NCI-H1694 (cell line): ENCODE results near the gene DNAJB6.

Source experiments
- DNase-seq: peaks from one replicate; lab custom pipeline; 2025; lab: John Stamatoyannopoulos, UW

DNAJB6 gene

DNA sequence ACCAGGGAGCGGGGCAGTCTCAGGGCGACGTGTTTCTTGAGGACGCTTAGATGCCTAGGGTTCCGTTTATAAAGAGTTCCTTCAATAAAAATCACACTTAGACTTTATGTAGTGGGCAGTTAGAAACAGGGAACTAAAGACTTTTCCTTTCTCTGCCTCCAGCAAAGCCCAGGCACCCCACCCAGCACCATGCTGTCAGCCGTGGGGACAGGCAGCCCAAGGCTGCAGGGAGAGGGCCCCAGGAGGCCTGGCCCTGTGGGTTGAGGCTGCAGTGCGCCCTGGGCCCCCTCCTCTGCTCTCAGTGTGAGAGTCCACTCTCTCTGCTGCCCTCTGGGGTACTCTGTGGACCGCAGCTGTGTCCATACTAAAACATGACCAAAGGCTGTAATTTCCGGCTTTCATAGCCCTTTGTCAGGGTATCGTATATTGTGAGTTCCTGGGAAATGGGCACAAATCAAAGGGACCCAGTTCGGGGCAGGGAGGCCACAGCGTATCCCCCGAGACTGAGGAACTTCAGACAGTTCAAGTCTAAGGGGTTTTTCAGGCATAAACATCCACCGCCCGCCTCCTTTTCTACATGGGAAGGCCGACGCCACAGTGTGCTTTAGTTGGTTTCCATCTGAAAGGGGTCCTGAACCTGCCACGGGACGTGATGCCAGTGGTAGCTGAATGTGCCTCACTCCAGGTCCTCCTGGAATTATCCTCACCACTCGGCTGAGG lies 59.7 kb downstream of the DNAJB6 start:
- no peak for DNase-seq

DNA sequence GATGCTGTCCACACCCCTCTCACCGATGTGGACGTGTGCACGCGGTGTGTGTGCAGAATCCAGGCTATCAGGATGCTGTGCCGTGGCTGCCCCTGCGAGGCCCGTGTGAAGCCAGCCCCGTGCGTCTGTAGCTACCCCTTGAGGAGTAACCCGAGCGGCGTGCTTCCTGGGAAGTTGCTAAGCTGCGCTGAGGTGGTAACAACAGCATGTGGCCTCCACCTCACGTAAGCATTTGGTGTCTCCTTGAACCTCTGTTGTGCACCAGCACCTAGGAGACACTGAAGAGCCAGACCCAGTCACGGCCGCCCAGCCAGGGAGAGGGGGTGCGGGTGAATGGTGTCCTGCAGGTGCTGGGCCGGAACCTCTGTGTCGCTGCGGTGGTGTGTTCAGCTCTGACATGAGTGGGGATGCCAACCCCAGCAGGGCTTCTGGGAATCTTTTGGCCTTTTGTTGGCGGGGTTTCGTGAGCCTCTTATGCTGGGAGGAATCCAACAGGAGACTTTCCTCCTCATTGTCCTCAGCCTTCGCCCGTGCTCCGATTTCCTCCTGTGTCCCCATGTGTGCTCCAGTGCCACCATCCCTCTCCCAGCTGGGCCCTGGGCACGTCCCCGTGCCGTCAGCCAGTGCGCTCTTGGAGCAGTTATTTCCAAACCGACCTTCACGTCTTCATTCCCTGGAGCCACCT lies 60.4 kb downstream of the DNAJB6 start:
- no peak for DNase-seq

DNA sequence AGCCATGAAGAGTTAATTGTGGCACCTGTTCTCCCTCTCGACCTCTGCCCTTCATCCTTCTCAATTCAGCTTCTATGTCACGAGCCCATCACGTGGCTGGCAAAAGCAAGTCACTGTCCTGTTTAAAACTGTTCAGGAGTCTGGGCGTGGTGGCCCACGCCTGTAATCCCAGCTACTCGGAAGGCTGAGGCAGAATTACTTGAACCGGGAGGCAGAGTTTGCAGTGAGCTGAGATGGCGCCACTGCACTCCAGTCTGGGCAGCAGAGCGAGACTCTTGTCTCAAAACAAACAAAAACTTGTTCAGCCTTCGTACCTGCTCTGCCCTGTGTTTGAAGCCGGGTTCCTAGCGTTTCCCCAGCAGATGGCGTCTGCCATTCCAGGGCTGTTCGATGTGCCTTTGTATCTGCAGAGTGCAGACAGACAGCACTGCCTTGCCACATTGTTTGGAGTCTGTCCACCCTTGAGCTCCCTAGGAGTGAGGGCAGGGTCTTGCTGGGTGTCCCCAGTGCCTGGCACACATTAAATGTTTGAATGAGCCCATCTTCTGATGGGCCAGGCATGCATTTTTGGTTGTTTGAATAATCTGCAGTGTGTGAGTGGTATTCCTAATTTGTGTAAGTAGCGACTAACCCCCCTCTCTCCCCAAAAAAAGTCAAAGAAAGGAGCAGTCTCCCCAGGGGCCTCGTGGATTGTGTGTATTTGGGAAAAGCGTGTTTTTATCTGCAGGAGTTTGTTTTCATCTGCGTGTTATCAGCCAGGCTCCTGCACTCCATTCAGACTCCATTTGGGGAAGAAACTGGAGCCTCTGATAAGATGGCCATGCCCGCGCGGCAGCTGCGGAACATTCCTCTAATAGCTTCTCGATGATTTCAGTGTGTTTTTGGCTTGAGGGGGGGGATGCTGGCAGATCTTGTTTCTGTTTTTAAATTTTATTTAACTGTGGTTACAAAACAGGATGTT lies 61.2 kb downstream of the DNAJB6 start:
- peak; percentile 26 for DNase-seq

GRCh38 chr7:157399086-157399687 lies 62.4 kb downstream of the DNAJB6 start:
- DNase-seq, result no peak

DNA sequence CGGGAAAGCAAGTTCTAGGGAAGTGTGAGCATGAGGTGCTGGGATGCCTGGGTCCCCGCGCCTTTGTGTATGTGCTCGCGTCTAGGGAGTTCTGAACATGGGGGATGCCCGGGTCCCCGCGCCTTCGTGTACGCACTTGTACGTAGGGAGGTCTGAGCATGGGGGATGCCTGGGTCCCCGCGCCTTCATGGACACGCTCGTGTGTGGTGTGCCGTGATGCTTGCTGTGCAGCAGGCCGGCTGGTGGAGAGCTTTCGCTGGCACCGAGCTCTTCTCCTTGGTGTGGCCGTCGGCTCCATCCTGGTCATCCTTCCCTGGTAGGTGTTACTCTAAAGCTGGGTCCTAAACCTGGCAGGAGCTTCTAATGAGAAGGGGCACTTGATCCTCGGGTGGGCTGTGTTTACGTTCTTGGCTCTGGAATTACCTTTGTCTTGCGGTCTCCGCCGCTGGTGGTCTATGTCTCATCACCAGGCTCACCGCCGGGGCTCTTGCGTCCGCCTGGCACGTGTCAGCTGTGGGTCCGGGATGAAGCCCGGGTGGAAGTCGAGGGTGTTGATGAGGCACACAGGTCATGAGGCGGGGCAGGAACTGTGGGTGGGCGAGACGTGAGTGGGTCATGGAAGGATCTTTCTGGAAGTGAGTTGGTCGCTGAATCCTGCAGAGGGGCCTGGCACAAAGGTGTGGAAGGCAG lies 63.5 kb downstream of the DNAJB6 start:
- no peak for DNase-seq

- no peak for DNase-seq
Measured at GRCh38 chr7:157401567-157402387, 65.0 kb downstream of the DNAJB6 start.

DNA sequence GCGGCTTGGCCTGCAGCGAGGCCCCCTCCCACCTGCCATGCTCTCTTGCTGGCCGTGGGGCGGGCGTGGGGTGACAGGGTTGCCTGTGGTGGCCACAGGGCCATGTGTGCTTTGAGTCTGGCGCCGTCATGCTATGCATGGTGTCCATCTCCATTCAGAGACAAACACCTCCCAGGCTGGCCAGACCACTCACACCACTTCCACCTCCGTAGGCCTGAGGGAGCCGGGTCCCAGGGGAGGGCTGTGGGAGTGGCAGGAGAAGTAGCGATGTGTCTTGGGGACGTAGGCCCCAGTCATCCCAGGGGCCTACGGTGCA lies 65.5 kb downstream of the DNAJB6 start:
- DNase-seq, result no peak

GRCh38 chr7:157402911-157403534 lies 66.2 kb downstream of the DNAJB6 start:
- DNase-seq, result no peak

GRCh38 chr7:157403646-157404401 lies 67.0 kb downstream of the DNAJB6 start:
- DNase-seq, result no peak

- no peak for DNase-seq
Measured at GRCh38 chr7:157404845-157405481, 68.2 kb downstream of the DNAJB6 start.

DNA sequence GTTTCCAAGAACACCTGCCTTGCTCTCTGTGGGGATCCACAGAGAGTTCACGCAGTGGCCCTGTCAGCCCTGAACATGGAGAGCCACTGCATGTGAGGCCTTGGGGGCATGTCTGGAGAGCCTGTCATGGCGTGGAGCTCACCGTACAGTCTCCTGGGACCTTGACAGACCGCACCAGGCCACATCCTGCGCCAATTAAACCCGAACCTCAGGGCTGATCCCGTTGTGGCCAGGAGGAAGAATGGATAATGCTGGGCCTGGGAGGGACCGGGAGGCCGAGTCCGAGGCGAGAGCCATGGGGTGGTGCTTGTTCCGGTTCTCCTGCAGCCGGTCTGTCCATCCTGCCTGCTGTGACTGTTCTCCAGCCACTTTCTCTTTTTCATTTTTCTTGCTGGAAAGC lies 68.7 kb downstream of the DNAJB6 start:
- DNase-seq, result no peak

DNA sequence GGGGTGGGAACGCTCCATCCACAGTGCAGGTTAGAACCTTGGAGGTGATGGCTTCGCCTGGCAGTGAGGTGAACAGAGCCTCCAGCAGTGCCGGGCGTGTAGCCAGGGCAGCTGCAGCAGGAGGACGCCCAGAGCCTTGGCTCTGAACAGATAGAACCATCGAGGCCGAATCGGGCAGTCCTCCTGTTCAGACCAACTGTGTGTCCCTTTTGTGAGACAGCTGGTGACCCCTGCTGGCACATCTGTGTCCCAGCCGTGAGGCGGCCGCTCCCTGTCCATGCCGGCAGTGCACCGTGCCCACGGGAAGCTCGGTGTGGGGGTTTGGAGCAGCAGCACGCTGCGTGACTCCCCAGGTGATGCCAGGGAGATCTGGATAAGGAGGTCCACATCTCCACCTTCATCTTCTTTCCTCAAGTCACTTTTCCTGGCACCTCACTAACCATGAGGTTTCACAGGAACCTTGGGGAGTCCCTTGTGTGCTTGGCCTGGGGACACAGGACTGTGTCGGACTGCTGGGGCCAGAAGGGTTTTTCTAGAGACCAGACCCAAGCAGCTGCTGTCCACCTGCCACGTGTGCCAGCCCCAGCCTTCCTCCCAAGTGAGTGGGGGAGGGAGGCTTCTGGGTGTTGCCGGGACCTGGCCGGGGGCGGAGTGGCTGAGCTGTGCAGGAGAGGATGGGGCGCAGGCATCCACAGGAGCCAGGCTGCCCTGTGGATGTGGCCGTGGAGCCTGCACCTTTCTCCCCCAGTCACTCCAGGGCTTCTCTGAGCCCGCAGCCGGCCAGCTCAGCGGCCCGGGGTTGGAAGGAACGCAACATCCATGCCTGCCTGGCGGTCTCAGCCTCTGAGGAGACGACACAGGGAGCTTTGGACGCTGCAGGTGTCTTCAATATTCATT lies 69.4 kb downstream of the DNAJB6 start:
- DNase-seq, result no peak

DNA sequence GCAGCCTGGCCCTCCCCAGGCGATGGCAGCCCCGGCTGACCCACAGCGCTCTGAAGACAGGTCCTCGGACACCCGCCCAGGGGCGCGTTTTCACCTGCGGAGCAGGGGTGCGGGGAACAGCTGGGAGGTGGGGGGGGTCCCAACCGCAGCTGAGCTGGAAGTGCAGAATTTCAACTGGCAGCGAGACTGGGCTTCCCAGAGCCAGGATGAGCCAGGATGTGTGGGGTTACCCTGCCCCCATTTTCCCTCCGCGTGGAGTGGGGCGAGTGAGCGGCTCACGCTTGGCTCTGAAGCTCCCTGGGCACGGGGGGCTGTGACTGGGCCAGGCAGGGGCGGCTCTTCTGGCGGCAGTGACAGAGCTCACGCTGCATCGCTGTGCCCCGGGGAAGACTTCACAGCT lies 70.2 kb downstream of the DNAJB6 start:
- DNase-seq, result no peak

DNA sequence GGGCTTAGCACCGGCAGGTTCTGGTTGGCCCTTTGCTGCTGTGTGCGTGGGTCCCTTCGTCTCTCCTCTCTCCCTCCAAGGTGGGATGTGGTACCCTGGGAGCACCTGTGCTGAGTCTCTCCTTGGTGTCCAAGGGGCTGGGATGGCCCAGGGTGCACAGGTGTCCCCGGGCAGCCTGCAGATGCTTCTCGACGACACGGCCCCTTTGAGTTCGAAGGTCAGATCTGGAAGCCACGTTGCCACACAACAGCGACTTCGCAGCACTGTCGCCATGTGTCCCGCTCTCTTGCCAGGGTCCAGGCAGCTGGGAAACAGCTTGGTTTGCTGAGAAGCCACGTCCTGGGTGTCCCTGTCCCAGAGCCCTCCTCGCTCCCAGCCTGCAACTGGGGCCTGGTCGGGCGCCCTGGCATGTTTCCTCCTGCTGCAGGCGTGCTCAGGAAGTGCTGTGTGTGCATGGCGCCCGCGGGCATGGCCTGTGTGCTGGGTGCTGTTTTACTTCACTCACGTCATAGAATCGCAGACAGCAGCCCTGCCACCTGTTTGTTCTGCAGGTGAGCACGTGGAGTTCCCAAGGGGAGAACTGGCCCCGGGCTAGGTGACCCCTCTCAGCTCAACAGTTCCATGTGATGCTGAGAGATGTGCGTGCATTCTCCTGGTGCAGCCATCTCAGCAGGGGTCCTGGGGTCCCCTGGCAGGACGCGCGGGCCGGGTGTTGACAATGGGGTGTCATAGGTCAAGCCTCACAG lies 70.9 kb downstream of the DNAJB6 start:
- no peak for DNase-seq

GRCh38 chr7:157408258-157409101 lies 71.7 kb downstream of the DNAJB6 start:
- DNase-seq, result no peak

- no peak for DNase-seq
Measured at GRCh38 chr7:157409149-157409752, 72.4 kb downstream of the DNAJB6 start.
